HG02642 (cell line): ENCODE data around the gene PRRG2.
"Not testable (repeated sequence)": the region's sequence is repeated elsewhere in the genome, so short reads cannot be mapped to it uniquely, and the experiment has no call there.

Source experiments
- ATAC-seq: cut with Tn5 transposase; IDR thresholded peaks from one replicate; pipeline ENCODE4 v1.9.1; 2021; ENCODE audit warnings: mild to moderate bottlenecking; ENCODE audit not compliant: unreplicated experiment, poor library complexity

The PRRG2 gene

GRCh38 chr19:49599378-49600295, 18.5 kb downstream of the PRRG2 start:
- ATAC-seq: no peak

DNA sequence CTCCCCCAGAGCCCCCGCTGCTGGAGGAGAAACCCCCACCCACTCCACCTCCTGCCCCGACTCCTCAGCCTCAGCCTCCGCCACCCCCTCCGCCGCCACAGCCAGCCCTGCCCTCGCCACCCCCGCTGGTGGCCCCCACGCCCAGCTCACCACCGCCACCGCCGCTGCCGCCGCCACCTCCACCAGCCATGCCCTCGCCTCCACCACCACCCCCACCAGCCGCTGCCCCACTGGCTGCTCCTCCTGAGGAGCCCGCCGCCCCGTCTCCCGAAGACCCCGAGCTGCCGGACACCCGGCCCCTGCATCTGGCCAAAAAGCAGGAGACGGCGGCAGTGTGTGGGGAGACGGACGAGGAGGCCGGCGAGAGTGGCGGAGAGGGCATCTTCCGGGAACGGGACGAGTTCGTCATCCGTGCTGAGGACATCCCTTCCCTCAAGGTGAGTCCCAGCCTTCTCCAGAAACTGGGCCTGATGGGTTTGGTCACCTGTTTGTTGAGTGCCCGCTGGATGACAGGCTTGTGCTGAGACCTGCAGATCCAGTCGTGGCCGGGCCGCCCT, 20.4 kb downstream of the PRRG2 start:
- ATAC-seq: no peak

DNA sequence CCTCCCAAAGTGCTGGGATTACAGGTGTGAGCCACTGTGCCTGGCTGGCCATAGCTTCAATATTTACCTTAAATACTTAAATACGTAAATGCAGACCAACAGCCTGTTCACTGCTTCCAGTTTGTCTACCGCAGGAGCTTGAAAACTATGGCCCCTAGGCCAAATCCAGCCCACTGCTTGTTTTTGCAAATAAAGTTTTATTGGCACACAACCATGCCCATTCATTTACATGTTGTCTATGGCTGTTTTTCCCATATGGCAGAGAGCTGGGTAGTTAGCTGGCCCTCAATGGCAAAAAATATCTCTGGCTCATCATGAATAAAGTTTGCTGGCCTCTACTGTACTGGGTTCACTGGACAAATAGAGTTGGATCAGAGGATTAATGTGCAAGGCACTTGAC, 21.7 kb downstream of the PRRG2 start:
- no peak for ATAC-seq

DNA sequence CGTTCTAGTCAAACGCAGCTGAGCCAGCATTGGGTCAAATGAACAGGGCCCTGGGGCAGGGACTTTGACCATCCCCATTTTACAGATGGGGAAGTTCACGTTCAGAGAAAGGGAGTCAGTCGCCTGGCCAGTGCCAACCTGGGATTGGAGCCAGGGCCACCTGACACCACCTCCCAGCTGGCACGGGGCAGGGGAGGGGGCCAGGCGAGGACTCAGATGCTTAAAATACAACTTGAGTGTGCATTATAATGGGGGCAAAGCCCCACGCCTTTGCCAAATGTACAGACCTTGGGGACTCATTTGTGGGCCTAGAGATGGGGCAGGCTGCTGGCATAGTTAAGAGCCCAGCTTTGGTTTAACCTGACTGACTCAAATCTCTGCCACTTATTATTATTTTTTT, 24.5 kb downstream of the PRRG2 start:
- ATAC-seq: no peak

GRCh38 chr19:49609499-49610092, 28.5 kb downstream of the PRRG2 start:
- no peak for ATAC-seq

GRCh38 chr19:49613374-49613773, 32.3 kb downstream of the PRRG2 start:
- ATAC-seq: no peak

GRCh38 chr19:49614096-49614833, 33.1 kb downstream of the PRRG2 start:
- ATAC-seq: no peak

DNA sequence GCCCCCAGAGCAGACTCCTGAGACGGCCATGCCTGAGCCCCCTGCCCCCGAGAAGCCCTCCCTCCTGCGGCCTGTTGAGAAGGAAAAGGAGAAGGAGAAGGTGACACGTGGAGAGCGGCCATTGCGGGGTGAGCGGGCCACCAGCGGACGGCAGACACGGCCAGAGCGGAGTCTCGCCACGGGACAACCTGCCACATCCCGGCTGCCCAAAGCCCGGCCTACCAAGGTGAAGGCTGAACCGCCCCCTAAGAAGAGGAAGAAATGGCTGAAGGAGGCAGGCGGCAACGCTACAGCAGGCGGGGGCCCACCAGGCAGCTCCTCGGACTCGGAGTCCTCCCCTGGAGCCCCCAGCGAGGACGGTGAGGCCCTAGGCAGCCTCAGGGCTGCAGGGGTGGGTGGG, 34.7 kb downstream of the PRRG2 start:
- no peak for ATAC-seq

- ATAC-seq: no peak
These were observed 35.4 kb downstream of the PRRG2 start for GRCh38 chr19:49616532-49616931.

GRCh38 chr19:49616945-49617344, 35.8 kb downstream of the PRRG2 start:
- ATAC-seq: no peak

DNA sequence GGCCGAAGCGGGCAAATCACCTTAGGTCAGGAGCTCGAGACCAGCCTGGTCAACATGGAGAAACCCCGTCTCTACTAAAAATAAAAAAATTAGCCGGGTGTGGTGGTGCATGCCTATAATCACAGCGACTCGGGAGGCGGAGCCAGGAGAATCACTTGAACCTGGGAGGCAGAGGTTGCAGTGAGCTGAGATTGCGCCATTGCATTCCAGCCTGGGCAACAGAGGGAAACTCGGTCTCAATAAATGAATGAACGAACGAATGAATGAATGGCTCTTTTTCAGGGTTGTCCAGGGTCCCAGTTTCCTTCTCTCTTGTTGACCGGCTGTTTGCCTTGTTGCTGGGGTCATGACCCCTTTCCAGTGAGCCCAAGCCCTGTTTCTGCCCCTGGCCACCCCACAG, 36.7 kb downstream of the PRRG2 start:
- not testable (repeated sequence) for ATAC-seq

DNA sequence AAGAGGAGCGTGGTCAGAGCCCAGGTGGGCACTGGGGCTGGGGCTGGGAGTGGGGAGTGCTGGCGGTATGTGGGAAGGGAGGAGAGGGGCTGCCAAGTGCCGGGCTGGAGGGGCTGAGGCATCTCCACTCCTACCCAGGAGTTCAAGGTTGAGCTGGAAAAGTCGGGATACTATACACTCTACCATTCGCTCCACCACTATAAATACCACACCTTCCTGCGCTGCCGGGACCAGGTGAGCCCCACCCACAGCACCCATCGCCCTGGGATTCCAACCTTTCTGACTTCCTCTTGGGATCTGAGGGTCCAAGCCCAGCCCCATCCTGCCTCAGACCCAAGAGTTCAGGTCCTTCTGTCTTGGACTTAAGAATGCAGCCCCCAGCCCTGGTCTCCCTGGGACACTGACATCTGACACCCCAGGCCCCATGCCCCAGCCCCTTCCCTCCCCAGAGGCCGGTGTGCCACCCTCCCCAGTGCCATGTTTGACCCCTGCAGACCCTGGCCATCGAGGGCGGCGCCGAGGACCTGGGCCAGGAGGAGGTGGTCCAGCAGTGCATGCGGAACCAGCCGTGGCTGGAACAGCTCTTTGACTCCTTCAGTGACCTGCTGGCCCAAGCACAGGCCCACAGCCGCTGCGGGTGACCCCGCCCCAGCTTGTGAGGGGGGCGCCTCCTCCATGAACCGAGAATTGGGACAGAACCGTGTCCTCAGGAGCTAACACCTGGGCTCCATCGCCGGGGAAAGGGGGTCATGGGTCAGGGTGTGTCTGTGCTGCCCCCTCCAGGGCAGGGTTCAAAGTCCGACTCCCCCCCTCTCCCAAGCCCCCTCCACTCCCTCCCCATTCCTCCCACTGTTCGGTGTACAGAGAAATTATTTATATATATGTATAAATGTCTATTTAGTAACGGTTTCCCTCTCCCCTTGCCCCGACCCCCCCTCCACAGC, 44.1 kb downstream of the PRRG2 start:
- ATAC-seq: no peak

GRCh38 chr19:49626226-49626625, 45.1 kb downstream of the PRRG2 start:
- no peak for ATAC-seq

- ATAC-seq: no peak
These were observed 48.5 kb downstream of the PRRG2 start for GRCh38 chr19:49629659-49630058.

GRCh38 chr19:49631014-49631588, 50.0 kb downstream of the PRRG2 start:
- ATAC-seq: no peak

- no peak for ATAC-seq
These were observed 50.6 kb downstream of the PRRG2 start for GRCh38 chr19:49631610-49632192.

- no peak for ATAC-seq
These were observed 51.5 kb downstream of the PRRG2 start for GRCh38 chr19:49632576-49632975.

- ATAC-seq: not testable (repeated sequence)
These were observed 52.2 kb downstream of the PRRG2 start for GRCh38 chr19:49633273-49633672.
